T-helper 2 cell (primary cell): ENCODE data around the gene ARNT2.
"Not testable (repeated sequence)": the region's sequence is repeated elsewhere in the genome, so short reads cannot be mapped to it uniquely, and the experiment has no call there.

Source experiments
- DNase-seq, 5 experiments: peaks; one replicate each; pipeline versions ENCODE4 v3.0.0 to v3.0.0-alpha.2; 2012 to 2022

ARNT2 gene

GRCh38 chr15:80492409-80492808 lies 88.2 kb downstream of the ARNT2 start:
- no peak for DNase-seq

- DNase-seq, result no peak
Observed at GRCh38 chr15:80492874-80493273, 88.7 kb downstream of the ARNT2 start.

GRCh38 chr15:80494351-80494751 lies 90.2 kb downstream of the ARNT2 start:
- no peak for DNase-seq

GRCh38 chr15:80494756-80495155 lies 90.6 kb downstream of the ARNT2 start:
- DNase-seq, result no peak

GRCh38 chr15:80495401-80495942 lies 91.3 kb downstream of the ARNT2 start:
- no peak for DNase-seq

GRCh38 chr15:80496096-80496495 lies 91.9 kb downstream of the ARNT2 start:
- DNase-seq, result no peak

- DNase-seq, result no peak
Observed at GRCh38 chr15:80497221-80497620, 93.0 kb downstream of the ARNT2 start.

- no peak for DNase-seq
Observed at GRCh38 chr15:80498652-80499051, 94.5 kb downstream of the ARNT2 start.

GRCh38 chr15:80500021-80500420 lies 95.8 kb downstream of the ARNT2 start:
- no peak for DNase-seq

- no peak for DNase-seq
Observed at GRCh38 chr15:80501476-80501875, 97.3 kb downstream of the ARNT2 start.

- DNase-seq, result no peak
Observed at GRCh38 chr15:80502782-80503181, 98.6 kb downstream of the ARNT2 start.

- no peak for DNase-seq
Observed at GRCh38 chr15:80503319-80503952, 99.3 kb downstream of the ARNT2 start.

GRCh38 chr15:80504931-80505330 lies 100.7 kb downstream of the ARNT2 start:
- no peak for DNase-seq

GRCh38 chr15:80506286-80506893 lies 102.2 kb downstream of the ARNT2 start:
- no peak for DNase-seq

GRCh38 chr15:80507131-80507530 lies 102.9 kb downstream of the ARNT2 start:
- DNase-seq, result no peak

- DNase-seq, result no peak
Observed at GRCh38 chr15:80507638-80508316, 103.6 kb downstream of the ARNT2 start.

GRCh38 chr15:80508783-80509182 lies 104.6 kb downstream of the ARNT2 start:
- DNase-seq, result no peak

- no peak for DNase-seq
Observed at GRCh38 chr15:80509800-80510199, 105.6 kb downstream of the ARNT2 start.

GRCh38 chr15:80510985-80511384 lies 106.8 kb downstream of the ARNT2 start:
- not testable (repeated sequence) for DNase-seq

GRCh38 chr15:80512726-80513660 lies 108.8 kb downstream of the ARNT2 start:
- DNase-seq, result no peak

- no peak for DNase-seq
Observed at GRCh38 chr15:80514071-80514780, 110.0 kb downstream of the ARNT2 start.

GRCh38 chr15:80517290-80517689 lies 113.1 kb downstream of the ARNT2 start:
- DNase-seq, result no peak
